H1 (cell line): ENCODE measurements around the gene NENF. TPM values are rescaled to one million over a fixed set of nuclear protein-coding genes. Genes with fewer than 3 reads are reported as not detected.

ENCODE experiments used
- CTCF ChIA-PET: fragments of 300-600 bp; sonication (Branson Sonifier 250); formaldehyde crosslinking; loops from one replicate; lab custom pipeline; 2021; ENCODE audit not compliant: partially characterized antibody; lab: Charles Lee
- POLR2A ChIA-PET: fragments of 300-600 bp; sonication (Branson Sonifier 250); formaldehyde crosslinking; loops from one replicate; lab custom pipeline; 2021; ENCODE audit warnings: inconsistent platforms; ENCODE audit not compliant: partially characterized antibody; lab: Charles Lee
- DNase-seq, 2 experiments: peaks; one replicate each; pipeline versions ENCODE4 v3.0.0 to v3.0.0-alpha.2; 2010 to 2022; ENCODE audit warnings: low spot score in 2 of 2, low read depth in 1 of 2, mixed read lengths in 1 of 2
- FAIRE-seq: peaks from 2 replicates; lab custom pipeline; 2011; peaks lifted over from hg19 to GRCh38; lab: Jason Lieb, UNC
- H2AFZ ChIP-seq: 2 replicates; pipeline ENCODE4 v1.8.1; 2012; ENCODE audit warnings: low read length, inconsistent platforms
- H2AK5ac ChIP-seq: 2 replicates; pipeline ENCODE4 v1.6.1; 2013; ENCODE audit warnings: low read depth, low read length
- H2BK120ac ChIP-seq: replicated peaks from 2 replicates; pipeline ENCODE3; 2013; ENCODE audit warnings: low read depth, low read length, inconsistent platforms
- H2BK12ac ChIP-seq: 2 replicates; pipeline ENCODE4 v1.6.1; 2013; ENCODE audit warnings: low read depth, low read length
- H2BK15ac ChIP-seq: 2 replicates; pipeline ENCODE4 v1.6.1; 2013; ENCODE audit warnings: low read length
- H2BK20ac ChIP-seq: 2 replicates; pipeline ENCODE4 v1.6.1; 2013; ENCODE audit warnings: low read length
- H2BK5ac ChIP-seq: 2 replicates; pipeline ENCODE4 v1.6.1; 2013; ENCODE audit warnings: low read depth, low read length
- H3K14ac ChIP-seq: 2 replicates; pipeline ENCODE4 v1.6.1; 2013; ENCODE audit warnings: inconsistent platforms; ENCODE audit not compliant: insufficient read length
- H3K18ac ChIP-seq: 2 replicates; pipeline ENCODE4 v1.6.1; 2013; ENCODE audit warnings: low read length; ENCODE audit errors: extremely low read depth
- H3K23ac ChIP-seq: 2 replicates; pipeline ENCODE4 v1.6.1; 2013; ENCODE audit warnings: inconsistent platforms; ENCODE audit not compliant: insufficient read length
- H3K23me2 ChIP-seq: 2 replicates; pipeline ENCODE4 v1.6.1; 2013; ENCODE audit warnings: low read depth, low read length
- H3K27ac ChIP-seq: 2 replicates; pipeline ENCODE4 v1.6.1; 2011; ENCODE audit warnings: low read depth, low read length, inconsistent platforms
- H3K27me3 ChIP-seq, 4 experiments: replicated peaks in 1 of 4; 1 replicate in 1 of 4; 2 replicates in 3 of 4; pipeline versions ENCODE4 v1.6.1 to v1.8.1; 2011 to 2013; ENCODE audit warnings: low read length in 3 of 4, mild to moderate bottlenecking in 3 of 4, inconsistent platforms in 2 of 4, mixed read lengths in 2 of 4, moderate library complexity in 1 of 4; ENCODE audit not compliant: control insufficient read depth in 3 of 4, insufficient read depth in 3 of 4; ENCODE audit errors: extremely low read depth in 1 of 4
- H3K36me3 ChIP-seq, 4 experiments: 2 replicates each; pipeline versions ENCODE4 v1.6.1 to v1.8.1; 2011 to 2013; ENCODE audit warnings: mild to moderate bottlenecking in 4 of 4, low read length in 3 of 4, moderate library complexity in 2 of 4, control low read depth in 1 of 4, inconsistent platforms in 1 of 4; ENCODE audit not compliant: insufficient read depth in 4 of 4, control insufficient read depth in 2 of 4
- H3K4ac ChIP-seq: replicated peaks from 2 replicates; pipeline ENCODE3; 2013; ENCODE audit warnings: low read length, low read depth, mixed read lengths, inconsistent platforms; ENCODE audit not compliant: insufficient read length
- H3K4me1 ChIP-seq, 4 experiments: replicated peaks in 1 of 4; 1 replicate in 1 of 4; 2 replicates in 3 of 4; pipeline versions ENCODE4 v1.6.1 to v1.8.1; 2011 to 2013; ENCODE audit warnings: low read length in 3 of 4, inconsistent platforms in 2 of 4, mixed read lengths in 1 of 4; ENCODE audit not compliant: insufficient read depth in 4 of 4, control insufficient read depth in 3 of 4
- H3K4me2 ChIP-seq, 2 experiments: 2 replicates each; pipeline versions ENCODE4 v1.6.1 to v1.8.1; 2011 to 2013; ENCODE audit warnings: low read depth in 2 of 2, low read length in 2 of 2, control low read depth in 1 of 2, inconsistent platforms in 1 of 2, mild to moderate bottlenecking in 1 of 2; ENCODE audit not compliant: insufficient read depth in 1 of 2
- H3K4me3 ChIP-seq, 4 experiments: fragments of 200-600, 300-600 bp in 1 of 4; sonication (generic), shearing (Covaris generic), sonication (Bioruptor Twin) in 1 of 4; 2 replicates each; pipeline versions ENCODE4 v1.5.1 to v1.8.1; 2011 to 2016; ENCODE audit warnings: low read length in 4 of 4, low read depth in 3 of 4, control low read depth in 2 of 4, inconsistent platforms in 2 of 4, mild to moderate bottlenecking in 2 of 4, mixed read lengths in 1 of 4, moderate library complexity in 1 of 4; ENCODE audit not compliant: insufficient read depth in 2 of 4; ENCODE audit errors: extremely low read depth in 1 of 4
- H3K56ac ChIP-seq: replicated peaks from 2 replicates; pipeline ENCODE3; 2013; ENCODE audit warnings: low read depth, mild to moderate bottlenecking, mixed read lengths, low read length, inconsistent platforms; ENCODE audit not compliant: insufficient read length
- H3K79me1 ChIP-seq: 2 replicates; pipeline ENCODE4 v1.6.1; 2013; ENCODE audit warnings: low read depth, low read length, control low read depth
- H3K79me2 ChIP-seq, 2 experiments: 2 replicates each; pipeline versions ENCODE4 v1.6.1 to v1.8.1; 2012 to 2013; ENCODE audit warnings: low read length in 2 of 2, mild to moderate bottlenecking in 2 of 2, inconsistent platforms in 1 of 2; ENCODE audit not compliant: insufficient read depth in 2 of 2, control insufficient read depth in 1 of 2
- H3K9ac ChIP-seq, 4 experiments: replicated peaks in 1 of 4; 1 replicate in 1 of 4; 2 replicates in 3 of 4; pipeline versions ENCODE4 v1.6.1 to v1.8.1; 2011 to 2013; ENCODE audit warnings: low read depth in 3 of 4, low read length in 3 of 4, control low read depth in 2 of 4, mild to moderate bottlenecking in 2 of 4, moderate library complexity in 2 of 4, inconsistent platforms in 1 of 4; ENCODE audit errors: extremely low read depth in 1 of 4
- H3K9me3 ChIP-seq, 2 experiments: 2 replicates each; pipeline versions ENCODE4 v1.6.1 to v1.8.1; 2012 to 2013; ENCODE audit warnings: mild to moderate bottlenecking in 2 of 2, moderate library complexity in 2 of 2, control low read depth in 1 of 2, inconsistent platforms in 1 of 2, low read depth in 1 of 2, low read length in 1 of 2, mixed read lengths in 1 of 2; ENCODE audit not compliant: insufficient read depth in 2 of 2
- H4K20me1 ChIP-seq, 2 experiments: replicated peaks in 1 of 2; 2 replicates each; pipeline versions ENCODE3 to v1.8.1; 2011 to 2013; ENCODE audit warnings: inconsistent platforms in 2 of 2, low read length in 2 of 2, mild to moderate bottlenecking in 1 of 2; ENCODE audit not compliant: insufficient read depth in 2 of 2, control insufficient read depth in 1 of 2
- H4K5ac ChIP-seq: 2 replicates; pipeline ENCODE4 v1.6.1; 2013; ENCODE audit warnings: low read length, low read depth, mixed read lengths, inconsistent platforms; ENCODE audit not compliant: insufficient read length
- H4K8ac ChIP-seq: 2 replicates; pipeline ENCODE4 v1.8.0; 2013; ENCODE audit warnings: mild to moderate bottlenecking, moderate library complexity, low read length, inconsistent platforms; ENCODE audit not compliant: insufficient read depth; ENCODE audit errors: extremely low read depth
- H4K91ac ChIP-seq: replicated peaks from 2 replicates; pipeline ENCODE3; 2013; ENCODE audit warnings: low read length, mixed read lengths, inconsistent platforms; ENCODE audit not compliant: insufficient read length
- BRCA1 ChIP-seq: IDR thresholded peaks from 2 replicates; pipeline ENCODE4 v1.6.1; 2012; ENCODE audit warnings: low read depth, low read length, improper control_type of control experiment
- CBX8 ChIP-seq: fragments of 300-800, 300-1000 bp; sonication (generic); IDR thresholded peaks from 2 replicates; pipeline ENCODE4 v1.7.1; 2016; ENCODE audit warnings: low read depth, low read length, borderline replicate concordance
- CHD1 ChIP-seq: IDR thresholded peaks from 2 replicates; pipeline ENCODE4 v1.6.1; 2012; ENCODE audit warnings: low read depth, low read length, improper control_type of control experiment
- HDAC2 ChIP-seq, 2 experiments: fragments of 300-600 bp in 1 of 2; sonication (generic) in 1 of 2; IDR thresholded peaks; 2 replicates each; pipeline ENCODE4 v1.6.1; 2011 to 2012; ENCODE audit warnings: low read depth in 2 of 2, low read length in 2 of 2, mild to moderate bottlenecking in 2 of 2, moderate library complexity in 2 of 2, borderline replicate concordance in 1 of 2, inconsistent platforms in 1 of 2
- NANOG ChIP-seq: IDR thresholded peaks from 2 replicates; pipeline ENCODE4 v1.6.1; 2011; ENCODE audit warnings: low read length, low read depth, mild to moderate bottlenecking, inconsistent platforms; ENCODE audit not compliant: insufficient read depth, poor library complexity, severe bottlenecking
- RAD21 ChIP-seq, 2 experiments: IDR thresholded peaks in 1 of 2; conservative IDR thresholded peaks in 1 of 2; 2 replicates each; pipeline ENCODE4 v1.6.1; 2011; ENCODE audit warnings: low read depth in 2 of 2, low read length in 2 of 2, improper control_type of control experiment in 1 of 2, inconsistent platforms in 1 of 2, mild to moderate bottlenecking in 1 of 2, moderate library complexity in 1 of 2
- SIN3A ChIP-seq, 2 experiments: IDR thresholded peaks in 1 of 2; conservative IDR thresholded peaks in 1 of 2; 2 replicates each; pipeline ENCODE4 v1.6.1; 2011 to 2012; ENCODE audit warnings: low read length in 2 of 2, improper control_type of control experiment in 1 of 2, low read depth in 1 of 2, mild to moderate bottlenecking in 1 of 2
- SP2 ChIP-seq: IDR thresholded peaks from 2 replicates; pipeline ENCODE4 v1.6.1; 2012; ENCODE audit warnings: mild to moderate bottlenecking, low read length, inconsistent platforms
- SP4 ChIP-seq: IDR thresholded peaks from 2 replicates; pipeline ENCODE4 v1.6.1; 2012; ENCODE audit warnings: low read length, inconsistent platforms
- WGBS, 2 experiments: shearing (Covaris generic) in 1 of 2; methylation state at CpG; one replicate each; pipeline versions ENCODE4 v1.1.6 to v1.1.7; 2013 to 2015; ENCODE audit warnings: low lambda C conversion rate in 2 of 2, mixed read lengths in 2 of 2, inconsistent platforms in 1 of 2, low coverage in 1 of 2, missing lambda C conversion rate in 1 of 2; ENCODE audit not compliant: insufficient replicate concordance in 2 of 2, insufficient coverage in 1 of 2, insufficient read length in 1 of 2; ENCODE audit errors: extremely low coverage in 1 of 2, missing lambda C conversion rate in 1 of 2; 5-methylcytosine and 5-hydroxymethylcytosine counted together
- polyA plus RNA-seq, 7 experiments: library from polyadenylated mRNA; depleted of rRNA in 3 of 7; stranded (reverse) in 5 of 7; unstranded in 2 of 7; fragments of >200 nt in 5 of 7; fragments of 200-250 nt in 2 of 7; gene quantifications; 1 replicate in 5 of 7; 2 replicates in 1 of 7; 4 replicates in 1 of 7; pipeline versions ENCODE4 v1.2.1 to v1.2.3, GENCODE V29; 2011 to 2013; ENCODE audit warnings: missing spikeins in 2 of 7, mixed read lengths in 2 of 7
- total RNA-seq: library from RNA; stranded (reverse); fragmentation: NEBNext Ultra II Directional; extraction: Animal tissue kit (Norgen Biotek cat#: 25700); gene quantifications from 2 replicates; pipeline ENCODE4 v1.2.1, GENCODE V29; 2021

NENF gene
- total and polyA plus RNA-seq, 2 of the 8 experiments (the other 6 are each of a cell fraction or from before 2014, with no cell fraction given), result 27.0 to 28.0 TPM

- Histone ChIP-seq H2BK15ac (no peak overlapping the region), H3K79me2 (no peaks in the 10 kb centered on the region; a peak in 1 of 4 replicates), H3K9ac (no peak overlapping the region), H3K27me3 (no peaks in the 10 kb centered on the region; a peak in 2 of 7 replicates), H3K9me3 (no peaks in the 10 kb centered on the region), H3K27ac (no peak overlapping the region), H2BK12ac (no peak overlapping the region), H3K4me2 (no peak overlapping the region), H3K4ac (no peak overlapping the region), H2BK20ac (no peak overlapping the region), H4K20me1 (no peaks in the 10 kb centered on the region), H2BK5ac (no peak overlapping the region), H3K23me2 (peaks cover 2% of the 10 kb centered on the region; the same call in 1 of the 2 replicates), H3K14ac (no peak overlapping the region), H4K8ac (no peak overlapping the region), H2AFZ (no peak overlapping the region), H3K4me3 (no peak overlapping the region), H3K18ac (no peak overlapping the region), H3K23ac (no peak overlapping the region), H2BK120ac (no peak overlapping the region), H4K5ac (no peak overlapping the region), H2AK5ac (no peak overlapping the region), H3K4me1 (peaks cover 3 to 5% (median 3%) of the 10 kb centered on the region in 4 experiments; a peak in 3 of 7 replicates), H3K79me1 (no peaks in the 10 kb centered on the region; the same call in 1 of the 2 replicates), H3K36me3 (no peaks in the 10 kb centered on the region), H4K91ac (no peak overlapping the region), H3K56ac (no peak overlapping the region)
- 84% methylated on average over 3 of the region's 3 CpGs; no CpG with 5 or more reads in 1 of the 2 experiments for WGBS, 2 experiments
- TF ChIP-seq CHD1, result no peak
- no peak for TF ChIP-seq SP2
- no peak for TF ChIP-seq NANOG
- TF ChIP-seq CBX8, result no peak
- no peak for TF ChIP-seq BRCA1
- no peak for TF ChIP-seq SP4
- TF ChIP-seq RAD21 (IDR thresholded peaks at IDR 0.05 in 1 of 2, conservative IDR thresholded peaks at IDR 0.05 in 1 of 2; ENCODE audit: low read depth in 2 of 2, low read length in 2 of 2), result no peak
- TF ChIP-seq SIN3A (conservative IDR thresholded peaks at IDR 0.05 in 1 of 2, IDR thresholded peaks at IDR 0.05 in 1 of 2; ENCODE audit: low read depth in 1 of 2, low read length in 2 of 2), result no peak
- TF ChIP-seq HDAC2 (IDR thresholded peaks at IDR 0.05; ENCODE audit: borderline replicate concordance in 1 of 2, low read depth in 2 of 2, low read length in 2 of 2), result no peak
- DNase-seq (no peak), FAIRE-seq (no peak)
- CTCF ChIA-PET, result interaction anchor here (0.5 to 7.8 kb wide), 2 partner anchors 24 to 25 kb away, joined by 5 to 71 read pairs; no protein-coding TSS in a partner anchor
- POLR2A ChIA-PET, result interaction anchor here (0.9 to 1.5 kb wide), 3 partner anchors 16 to 180 kb away, joined by 3 to 4 read pairs (median 4); partner anchors contain the start of genes ATF3 and PACC1
These were observed 1.7 kb upstream of the NENF start for GRCh38 chr1:212430955-212431394.
